Ishikawa (cell line): ENCODE measurements around the gene MARCHF3.
A peak's percentile ranks its signal among the peaks of the same experiment; 100 is the strongest.

ENCODE experiments used
- CEBPB ChIP-seq: IDR thresholded peaks from 2 replicates; pipeline ENCODE4 v1.6.1; 2012
- CREB1 ChIP-seq: IDR thresholded peaks from 2 replicates; pipeline ENCODE4 v1.6.1; 2012; ENCODE audit warnings: low read depth
- EGR1 ChIP-seq: IDR thresholded peaks from 2 replicates; pipeline ENCODE4 v1.6.1; 2012
- EP300 ChIP-seq: IDR thresholded peaks from 2 replicates; pipeline ENCODE4 v1.6.1; 2012; ENCODE audit warnings: borderline replicate concordance
- FOXM1 ChIP-seq: IDR thresholded peaks from 2 replicates; pipeline ENCODE4 v1.6.1; 2012; ENCODE audit warnings: low read depth, borderline replicate concordance
- MAX ChIP-seq: IDR thresholded peaks from 2 replicates; pipeline ENCODE4 v1.6.1; 2012
- NFIC ChIP-seq: IDR thresholded peaks from 2 replicates; pipeline ENCODE4 v1.6.1; 2012
- RAD21 ChIP-seq: IDR thresholded peaks from 2 replicates; pipeline ENCODE4 v1.6.1; 2012; ENCODE audit warnings: low read depth
- REST ChIP-seq: IDR thresholded peaks from 2 replicates; pipeline ENCODE4 v1.6.1; 2012; ENCODE audit warnings: low read depth, mild to moderate bottlenecking
- TAF1 ChIP-seq: IDR thresholded peaks from 2 replicates; pipeline ENCODE4 v1.6.1; 2012; ENCODE audit warnings: low read depth, mild to moderate bottlenecking
- TCF12 ChIP-seq: IDR thresholded peaks from 2 replicates; pipeline ENCODE4 v1.6.1; 2012; ENCODE audit warnings: low read depth
- TEAD4 ChIP-seq: IDR thresholded peaks from 2 replicates; pipeline ENCODE4 v1.6.1; 2012
- USF1 ChIP-seq: IDR thresholded peaks from 2 replicates; pipeline ENCODE4 v1.6.1; 2012
- YY1 ChIP-seq: IDR thresholded peaks from 2 replicates; pipeline ENCODE4 v1.6.1; 2012; ENCODE audit warnings: low read depth
- ZBTB7A ChIP-seq: IDR thresholded peaks from 2 replicates; pipeline ENCODE4 v1.6.1; 2012; ENCODE audit warnings: low read depth

MARCHF3 gene

GRCh38 chr5:127031863-127032232 lies 1.5 kb upstream of the MARCHF3 start:
- TF ChIP-seq FOXM1, result no peak
- no peak for TF ChIP-seq EGR1
- no peak for TF ChIP-seq NFIC
- TF ChIP-seq MAX, result no peak
- 0 out of 2 replicates have a peak, but pooled peaks have one; percentile 14 for TF ChIP-seq CEBPB
- TF ChIP-seq CREB1, result no peak

GRCh38 chr5:127031147-127031862 lies 947 bp upstream of the MARCHF3 start:
- TF ChIP-seq CEBPB (no peak), USF1 (no peak), YY1 (no peak), TAF1 (no peak), CREB1 (no peak), TEAD4 (no peak), RAD21 (no peak), REST (no peak), NFIC (no peak), EGR1 (no peak), MAX (no peak), TCF12 (no peak), EP300 (no peak), FOXM1 (no peak), ZBTB7A (no peak)

GRCh38 chr5:127029581-127030258 lies 638 bp downstream of the MARCHF3 start:
- TF ChIP-seq ZBTB7A (peak; percentile 74), MAX (peak; percentile 35), TEAD4 (no peak), RAD21 (peak; percentile 26; the same call in 1 of the 2 replicates)

- no peak for TF ChIP-seq TEAD4
- TF ChIP-seq YY1, result no peak
- no peak for TF ChIP-seq RAD21
- TF ChIP-seq REST, result no peak
- TF ChIP-seq EGR1, result no peak
Measured at GRCh38 chr5:127028822-127029457, 1.4 kb downstream of the MARCHF3 start.

- TF ChIP-seq USF1, result no peak
- TF ChIP-seq CREB1, result no peak
- TF ChIP-seq EGR1, result no peak
- no peak for TF ChIP-seq CEBPB
- no peak for TF ChIP-seq TAF1
- TF ChIP-seq TCF12, result no peak
- TF ChIP-seq YY1, result no peak
- no peak for TF ChIP-seq REST
- TF ChIP-seq ZBTB7A, result no peak
- no peak for TF ChIP-seq FOXM1
- TF ChIP-seq RAD21, result no peak
- TF ChIP-seq EP300, result no peak
- TF ChIP-seq NFIC, result no peak
- TF ChIP-seq TEAD4, result no peak
- TF ChIP-seq MAX, result no peak
Measured at GRCh38 chr5:127027539-127027938, 2.8 kb downstream of the MARCHF3 start.
